HG03066 (cell line): ENCODE data around the gene UPK2.
A peak's percentile ranks its signal among the peaks of the same experiment; 100 is the strongest.

ENCODE experiments used
- ATAC-seq: cut with Tn5 transposase; IDR thresholded peaks from one replicate; pipeline ENCODE4 v1.9.1; 2021; ENCODE audit warnings: low read depth; ENCODE audit not compliant: unreplicated experiment

UPK2 gene

GRCh38 chr11:118917481-118918127, 38.5 kb upstream of the UPK2 start:
- no peak for ATAC-seq

GRCh38 chr11:118918128-118918685, 37.9 kb upstream of the UPK2 start:
- no peak for ATAC-seq

- ATAC-seq, result no peak
These were observed 37.3 kb upstream of the UPK2 start for GRCh38 chr11:118918686-118919280.

GRCh38 chr11:118921121-118921928, 34.8 kb upstream of the UPK2 start:
- no peak for ATAC-seq

- no peak for ATAC-seq
These were observed 34.0 kb upstream of the UPK2 start for GRCh38 chr11:118921929-118922744.

- no peak for ATAC-seq
These were observed 33.1 kb upstream of the UPK2 start for GRCh38 chr11:118922745-118923627.

- no peak for ATAC-seq
These were observed 32.1 kb upstream of the UPK2 start for GRCh38 chr11:118923721-118924587.

GRCh38 chr11:118924591-118925585, 31.2 kb upstream of the UPK2 start:
- ATAC-seq, result no peak

GRCh38 chr11:118927554-118928100, 28.5 kb upstream of the UPK2 start:
- no peak for ATAC-seq

- ATAC-seq, result peak; percentile 32
These were observed 27.8 kb upstream of the UPK2 start for GRCh38 chr11:118928101-118928869.

- no peak for ATAC-seq
These were observed 27.1 kb upstream of the UPK2 start for GRCh38 chr11:118928870-118929500.

GRCh38 chr11:118929501-118930093, 26.5 kb upstream of the UPK2 start:
- ATAC-seq, result no peak

- no peak for ATAC-seq
These were observed 25.9 kb upstream of the UPK2 start for GRCh38 chr11:118930094-118930712.

- no peak for ATAC-seq
These were observed 24.5 kb upstream of the UPK2 start for GRCh38 chr11:118931571-118931970.

- ATAC-seq, result no peak
These were observed 22.6 kb upstream of the UPK2 start for GRCh38 chr11:118933486-118933885.
